ENCODE results near the gene NLGN2.
"Not testable (repeated sequence)": the region's sequence is repeated elsewhere in the genome, so short reads cannot be mapped to it uniquely, and the experiment has no call there.

The NLGN2 gene

DNA sequence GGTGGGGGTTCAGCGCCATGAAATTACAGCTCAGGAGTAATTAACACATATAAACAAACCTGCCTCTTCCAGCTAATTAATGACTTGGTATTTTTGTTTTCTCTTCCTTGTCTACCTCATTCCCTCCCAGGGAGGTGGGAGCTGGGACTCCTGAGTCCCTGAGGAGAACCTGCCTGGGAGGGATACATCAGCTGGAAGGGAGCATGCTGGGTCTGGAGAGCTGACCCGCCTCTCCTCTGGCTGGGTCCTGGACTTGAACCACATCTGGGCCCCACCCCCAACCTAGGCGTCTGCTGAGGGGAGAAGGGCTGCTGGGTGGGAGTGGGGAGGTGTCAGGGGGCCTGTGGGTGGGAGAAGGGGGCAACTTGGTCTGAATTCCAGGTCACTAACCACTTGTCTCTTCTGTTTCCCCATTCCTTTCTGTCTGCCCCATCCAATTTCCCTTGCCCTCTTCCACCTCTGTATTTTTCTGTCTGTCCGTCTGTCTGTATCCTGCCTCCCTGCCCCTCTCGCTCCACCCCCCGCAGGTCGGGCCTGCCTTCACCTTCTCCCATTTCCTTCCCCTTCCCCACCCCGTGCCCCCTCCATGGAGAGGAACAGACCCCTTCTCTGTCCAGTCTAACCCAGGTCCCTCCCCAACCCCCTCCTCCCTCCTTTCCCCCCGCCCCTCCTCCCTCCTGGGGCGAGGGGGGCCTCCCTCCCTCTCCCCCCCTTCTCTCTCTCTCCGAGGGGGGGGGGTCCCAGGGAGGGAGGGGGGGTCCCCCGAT lies at the start of gene NLGN2:
TSS of gene NLGN2 (plus strand) at position 361 of the 767 bp plus-strand sequence. CDS start 411 bp downstream, outside the sequence.
- no peak for DNase-seq

DNA sequence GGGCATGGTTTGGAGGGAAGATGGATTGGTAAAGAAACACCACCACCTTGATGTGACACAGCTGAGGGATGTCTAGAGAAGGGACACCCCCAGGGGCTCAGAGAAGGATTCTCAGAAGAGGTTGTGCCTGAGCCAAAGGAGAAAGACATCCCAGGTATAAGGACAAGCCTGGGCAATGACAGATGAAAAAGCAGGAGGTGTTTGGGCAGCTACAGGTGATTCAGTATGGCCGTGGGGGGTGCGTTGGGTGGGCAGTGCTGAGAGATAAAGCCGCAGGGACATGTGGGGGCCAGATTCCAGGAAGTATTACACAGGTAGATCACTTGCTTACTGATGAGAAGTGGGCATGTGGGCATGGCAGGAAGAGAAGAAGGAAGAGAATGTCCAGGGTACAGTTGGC lies 45.7 kb upstream of the NLGN2 start:
- no peak for DNase-seq

DNA sequence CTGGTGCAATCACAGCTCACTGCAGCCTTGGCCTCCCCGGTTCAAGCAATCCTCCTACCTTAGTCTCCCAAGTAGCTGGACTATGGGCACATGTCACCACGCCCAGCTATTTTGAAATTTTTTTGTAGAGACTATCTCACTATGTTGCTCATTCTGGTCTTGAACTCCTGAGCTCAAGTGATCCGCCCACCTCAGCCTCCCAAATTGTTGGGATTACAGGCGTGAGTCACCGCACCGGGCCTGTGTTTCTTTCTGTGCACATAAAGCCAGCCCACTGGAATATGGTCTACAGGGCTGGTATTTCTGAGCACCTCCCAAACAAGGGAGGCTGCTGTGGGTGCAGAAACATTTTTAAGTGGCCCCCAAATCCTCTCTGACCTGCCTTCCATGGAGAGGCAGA lies 44.3 kb upstream of the NLGN2 start:
- DNase-seq, result no peak

DNA sequence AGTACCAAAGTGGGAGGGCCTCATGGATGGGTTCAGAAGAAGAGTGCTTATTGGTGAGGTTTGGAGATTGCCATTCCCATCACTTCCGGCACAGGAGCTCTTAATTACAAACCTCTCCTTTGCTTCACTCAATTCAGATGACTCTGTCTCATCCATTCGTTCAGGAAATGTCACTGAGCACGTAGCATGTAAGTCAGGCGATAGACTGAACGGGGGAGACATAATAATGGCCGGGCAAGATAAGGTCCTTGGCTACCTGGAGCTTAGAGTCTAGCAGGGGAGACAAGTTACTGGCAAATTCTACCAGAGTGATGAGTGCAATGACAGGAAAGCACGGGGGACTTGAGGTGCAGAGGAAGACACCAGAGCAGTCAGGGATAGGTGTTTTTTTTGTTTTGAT lies 41.7 kb upstream of the NLGN2 start:
- not testable (repeated sequence) for DNase-seq

DNA sequence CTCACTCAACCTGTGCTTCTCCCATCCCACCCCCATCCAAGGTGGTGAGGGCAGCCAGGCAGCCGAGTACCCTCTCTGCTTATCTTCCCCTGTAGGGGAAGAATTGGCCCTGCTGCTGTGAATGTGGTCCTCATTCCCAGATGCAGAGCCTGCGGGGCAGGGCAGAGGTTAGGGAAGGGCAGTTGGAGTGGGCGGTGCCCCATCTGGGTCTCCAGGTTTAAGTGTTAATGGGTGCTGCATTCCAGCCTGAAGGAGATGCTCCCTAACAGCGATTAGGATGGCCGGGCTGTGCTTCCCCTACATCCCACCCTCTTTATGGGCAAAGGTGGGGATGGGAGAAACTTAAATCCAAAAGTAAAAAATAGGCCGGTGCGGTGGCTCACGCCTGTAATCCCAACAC lies 40.6 kb upstream of the NLGN2 start:
- no peak for DNase-seq

DNA sequence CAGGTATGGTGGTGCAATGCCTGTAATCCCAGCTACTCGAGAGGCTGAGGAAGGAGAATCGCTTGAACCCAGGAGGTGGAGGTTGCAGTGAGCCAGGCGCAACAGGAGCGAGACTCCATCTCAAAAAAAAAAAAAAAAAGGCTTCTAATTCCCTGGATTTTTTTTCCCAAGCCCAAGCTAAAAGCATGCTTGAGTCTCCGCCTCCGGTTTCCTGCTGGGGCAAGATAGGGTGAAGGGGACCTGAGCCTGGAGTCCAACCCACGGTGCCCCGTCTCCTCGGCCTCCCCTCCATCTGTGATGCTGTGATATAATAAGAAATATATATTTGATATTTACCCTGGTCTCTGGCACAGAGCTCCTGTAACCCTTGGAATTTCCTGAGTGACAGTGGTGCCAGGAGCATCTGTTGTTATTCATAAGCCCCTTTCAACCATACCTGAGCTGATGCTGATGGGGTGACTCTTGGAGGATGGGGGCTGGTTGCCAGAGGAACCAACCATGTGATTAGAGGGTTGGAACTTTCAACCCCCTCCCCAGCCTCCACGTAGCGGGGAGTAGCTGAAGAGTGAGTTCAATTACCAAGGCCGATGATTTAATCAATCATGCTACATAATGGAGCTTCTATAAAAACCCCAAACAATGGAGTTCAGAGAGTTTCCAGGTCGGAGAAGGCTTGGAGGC lies 39.6 kb upstream of the NLGN2 start:
- no peak for DNase-seq

DNA sequence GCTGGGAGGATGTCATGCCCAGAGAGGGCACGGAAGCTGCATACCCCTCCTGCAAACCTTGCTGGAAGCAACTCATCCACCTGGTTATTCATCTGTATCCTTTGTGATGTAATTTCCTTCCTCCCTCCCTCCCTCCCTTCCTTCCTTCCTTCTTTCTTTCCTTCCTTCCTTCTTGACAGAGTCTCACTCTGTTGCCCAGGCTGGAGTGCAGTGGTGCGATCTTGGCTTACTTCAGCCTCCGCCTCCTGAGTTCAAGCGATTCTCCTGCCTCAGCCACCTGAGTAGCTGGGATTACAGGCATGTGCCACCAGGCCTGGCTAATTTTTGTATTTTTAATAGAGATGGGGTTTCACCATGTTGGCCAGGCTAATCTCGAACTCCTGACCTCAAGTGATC lies 39.0 kb upstream of the NLGN2 start:
- not testable (repeated sequence) for DNase-seq

DNA sequence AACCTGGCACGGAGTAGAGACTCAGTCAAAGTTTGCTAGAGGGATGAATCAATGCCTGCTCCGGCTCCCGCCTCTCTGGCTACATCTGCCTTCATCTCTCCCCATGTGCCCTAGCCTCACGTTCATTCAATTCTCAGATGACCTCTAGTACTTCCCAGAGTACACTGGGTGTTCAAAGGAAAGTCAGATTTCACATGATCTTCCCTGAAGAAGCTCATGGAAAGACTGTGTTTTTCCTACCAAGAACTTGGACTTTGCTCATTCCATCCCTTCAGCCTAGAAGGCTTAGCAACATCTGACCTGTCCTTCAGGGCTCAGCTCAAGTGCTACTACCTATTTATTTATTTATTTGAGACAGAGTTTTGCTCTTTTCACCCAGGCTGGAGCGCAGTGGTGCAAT lies 37.8 kb upstream of the NLGN2 start:
- no peak for DNase-seq

DNA sequence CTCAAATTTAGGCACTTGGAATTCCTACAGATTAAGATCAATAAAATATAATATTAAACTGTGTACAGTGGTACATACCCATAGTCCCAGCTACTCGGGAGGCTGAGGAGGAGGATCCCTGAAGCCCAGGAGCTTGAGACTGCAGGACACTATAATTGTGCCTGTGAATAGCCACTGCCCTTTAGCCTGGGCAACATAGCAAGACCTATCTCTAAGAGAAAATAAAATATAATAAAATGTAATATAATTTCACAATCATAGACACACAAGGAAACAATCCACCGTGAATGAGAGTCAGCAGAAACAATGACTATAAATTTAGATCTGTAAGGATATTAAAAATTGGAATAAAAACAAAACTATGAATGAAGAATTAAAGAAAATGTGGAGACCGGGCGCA lies 36.8 kb upstream of the NLGN2 start:
- no peak for DNase-seq

DNA sequence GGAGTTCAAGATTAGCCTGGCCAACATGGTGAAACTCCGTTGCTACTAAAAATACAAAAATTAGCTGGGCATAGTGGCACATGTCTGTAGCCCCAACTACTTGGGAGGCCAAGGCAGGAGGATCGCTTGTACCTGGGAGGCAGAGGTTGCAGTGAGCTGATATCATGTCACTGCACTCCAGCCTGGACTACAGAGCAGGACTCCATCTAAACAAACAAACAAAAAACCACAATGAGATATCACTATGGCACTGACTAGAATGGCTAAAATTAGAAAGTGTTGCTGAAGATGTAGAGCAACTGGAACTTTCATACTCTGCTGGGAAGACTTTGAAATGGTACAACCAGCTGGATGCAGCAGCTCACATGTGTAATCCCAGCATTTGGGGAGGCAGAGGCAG lies 33.3 kb upstream of the NLGN2 start:
- no peak for DNase-seq

DNA sequence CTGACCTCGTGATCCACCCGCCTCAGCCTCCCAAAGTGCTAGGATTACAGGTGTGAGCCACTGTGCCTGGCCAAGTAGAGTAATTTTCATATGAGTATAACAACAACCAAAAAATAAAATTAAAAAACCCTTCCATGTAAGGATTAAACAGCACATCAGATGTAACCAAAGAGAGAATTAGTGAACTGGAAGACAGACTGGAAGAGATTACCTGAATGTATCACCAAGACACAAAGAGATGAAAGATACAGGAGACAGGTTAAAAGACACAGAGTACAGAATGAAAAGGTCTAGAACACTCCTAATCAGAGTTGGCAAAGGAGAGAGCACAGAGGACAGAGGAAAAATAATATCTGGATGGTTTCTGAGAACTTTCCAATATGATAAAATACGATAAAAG lies 28.5 kb upstream of the NLGN2 start:
- DNase-seq, result no peak

DNA sequence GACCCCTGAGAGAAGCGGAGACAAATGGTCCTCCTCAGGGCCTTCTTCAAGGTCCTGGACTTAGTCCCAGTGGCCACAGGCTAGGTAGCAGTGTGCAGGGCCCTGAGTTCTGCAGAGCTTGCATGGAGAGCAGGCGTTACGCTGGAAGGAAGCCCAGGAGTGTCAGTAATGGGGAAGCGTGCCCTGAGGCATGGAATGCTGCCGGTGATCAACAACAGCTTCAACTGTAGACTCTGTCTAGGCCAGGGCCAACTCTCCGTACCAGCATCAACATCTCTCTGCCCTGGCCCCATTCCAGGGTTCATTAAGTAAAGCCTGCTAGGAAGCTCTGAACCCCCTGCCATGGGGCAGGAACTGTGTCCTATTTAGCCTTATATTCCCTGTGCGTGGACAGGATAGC lies 27.3 kb upstream of the NLGN2 start:
- peak; percentile 37 for DNase-seq

DNA sequence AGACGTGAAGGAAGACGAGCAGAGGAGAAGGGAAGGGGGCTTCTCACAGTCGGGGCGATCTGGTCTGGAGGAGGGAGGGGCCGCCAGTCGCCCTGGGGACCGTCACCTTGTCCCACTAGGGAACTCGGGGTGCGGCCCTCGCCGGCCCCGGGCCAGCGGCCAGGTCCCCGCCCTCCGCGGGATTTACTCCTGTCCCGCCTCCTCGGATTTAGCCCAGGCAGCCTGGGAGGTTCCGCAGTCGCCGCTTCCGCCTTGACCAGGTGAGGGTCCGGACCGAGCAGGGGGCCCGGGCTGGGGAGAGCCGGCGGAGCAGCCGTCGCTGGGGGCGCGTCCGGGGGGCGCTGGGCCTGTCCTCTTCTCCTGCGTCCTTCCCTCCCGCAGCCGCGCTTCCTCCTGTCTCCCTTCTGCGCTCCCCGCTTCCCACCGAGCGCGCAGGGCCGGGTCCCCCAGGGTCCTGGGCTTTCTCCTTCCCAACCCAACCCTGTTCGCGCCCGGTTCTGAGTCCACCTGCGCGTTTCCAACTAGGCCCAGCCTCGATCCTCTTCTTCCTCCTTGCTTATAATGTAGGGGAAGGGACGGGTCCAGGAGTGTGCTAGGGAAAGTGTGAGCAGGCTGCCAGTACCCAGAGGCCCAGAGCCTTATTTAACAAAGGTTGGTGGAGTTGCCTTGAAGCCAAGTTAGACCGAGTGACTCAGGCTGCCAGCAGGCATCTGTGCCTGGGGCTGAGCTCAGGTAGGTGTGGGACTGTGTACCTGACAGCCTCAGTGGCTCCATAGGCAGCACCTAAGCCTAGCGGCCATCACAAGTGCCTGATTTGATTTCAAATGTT lies 26.6 kb upstream of the NLGN2 start, which contains the start of gene TNK1:
TSS of gene TNK1 (plus strand) at position 235 of the 829 bp plus-strand sequence. CDS start 1,838 bp downstream, outside the sequence.
- no peak for DNase-seq

DNA sequence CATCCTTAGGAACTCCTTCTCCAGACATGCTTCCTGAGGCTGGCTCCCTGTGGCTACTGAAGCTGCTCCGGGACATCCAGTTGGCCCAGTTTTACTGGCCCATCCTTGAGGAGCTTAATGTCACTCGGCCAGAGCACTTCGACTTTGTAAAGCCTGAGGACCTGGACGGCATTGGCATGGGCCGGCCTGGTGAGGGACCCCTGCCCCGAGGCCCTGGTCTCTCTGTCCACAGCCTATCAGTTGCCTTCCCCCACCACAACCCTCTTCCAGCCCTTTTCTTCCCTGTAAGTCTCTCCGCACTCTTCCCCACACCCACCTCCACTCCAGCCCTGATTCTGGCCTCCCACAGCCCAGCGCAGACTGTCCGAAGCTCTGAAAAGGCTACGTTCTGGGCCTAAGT lies 24.7 kb upstream of the NLGN2 start:
- no peak for DNase-seq

DNA sequence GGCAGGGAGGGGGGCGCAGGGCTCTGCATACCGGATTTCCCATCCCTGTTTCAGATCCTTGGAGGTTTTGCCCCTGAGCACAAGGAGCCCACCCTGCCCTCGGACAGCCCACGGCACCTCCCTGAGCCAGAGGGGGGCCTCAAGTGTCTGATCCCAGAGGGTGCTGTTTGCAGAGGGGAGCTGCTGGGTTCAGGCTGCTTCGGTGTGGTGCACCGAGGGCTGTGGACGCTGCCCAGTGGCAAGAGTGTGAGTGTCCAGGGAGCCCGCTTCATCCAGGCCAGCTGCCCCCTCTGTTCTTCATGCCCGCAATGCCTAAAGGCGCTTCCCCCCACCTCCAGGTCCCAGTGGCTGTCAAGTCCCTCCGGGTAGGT lies 24.3 kb upstream of the NLGN2 start:
- DNase-seq, result no peak

DNA sequence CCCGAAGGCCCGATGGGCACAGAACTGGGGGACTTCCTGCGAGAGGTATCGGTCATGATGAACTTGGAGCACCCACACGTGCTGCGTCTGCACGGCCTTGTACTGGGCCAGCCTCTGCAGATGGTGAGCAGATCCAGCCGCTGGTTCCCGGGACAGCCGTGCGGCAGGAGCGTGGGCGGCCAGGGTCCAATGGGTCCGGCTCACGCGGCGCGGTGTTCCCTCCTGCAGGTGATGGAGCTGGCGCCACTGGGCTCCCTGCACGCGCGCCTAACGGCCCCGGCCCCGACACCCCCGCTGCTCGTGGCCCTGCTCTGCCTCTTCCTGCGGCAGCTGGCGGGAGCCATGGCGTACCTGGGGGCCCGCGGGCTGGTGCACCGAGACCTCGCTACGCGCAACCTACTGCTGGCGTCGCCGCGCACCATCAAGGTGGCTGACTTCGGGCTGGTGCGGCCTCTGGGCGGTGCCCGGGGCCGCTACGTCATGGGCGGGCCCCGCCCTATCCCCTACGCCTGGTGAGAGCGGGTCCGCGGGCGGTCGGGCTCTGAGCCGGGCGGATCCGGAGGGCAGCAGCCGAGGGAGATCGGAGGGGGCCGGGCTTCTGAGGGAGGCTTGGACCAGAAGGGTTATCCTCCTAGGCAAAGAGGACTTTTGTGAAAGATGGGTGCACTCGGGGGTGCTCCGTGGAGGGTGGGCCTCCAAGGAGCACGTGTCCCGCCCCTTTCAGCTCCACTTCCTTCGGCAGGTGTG lies 23.7 kb upstream of the NLGN2 start:
- DNase-seq, result no peak

DNA sequence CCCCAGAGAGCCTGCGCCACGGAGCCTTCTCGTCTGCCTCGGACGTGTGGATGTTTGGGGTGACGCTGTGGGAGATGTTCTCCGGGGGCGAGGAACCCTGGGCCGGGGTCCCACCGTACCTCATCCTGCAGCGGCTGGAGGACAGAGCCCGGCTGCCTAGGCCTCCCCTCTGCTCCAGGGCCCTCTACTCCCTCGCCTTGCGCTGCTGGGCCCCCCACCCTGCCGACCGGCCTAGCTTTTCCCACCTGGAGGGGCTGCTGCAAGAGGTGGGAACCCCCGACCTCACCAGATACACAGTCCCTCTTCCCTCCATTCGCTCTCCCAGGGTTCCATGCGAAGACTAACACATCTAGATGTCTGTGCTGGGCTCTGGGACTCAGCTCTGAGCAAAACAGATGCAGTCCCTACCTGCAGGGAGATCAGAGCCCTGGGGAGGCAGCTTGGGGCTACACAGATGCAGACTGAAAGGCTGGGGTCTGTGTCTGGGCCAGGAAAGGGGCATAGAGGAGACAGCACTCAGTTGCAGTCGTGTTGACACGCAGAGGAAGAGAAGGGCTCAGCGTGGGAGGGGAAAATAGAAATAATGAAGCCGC lies 23.1 kb upstream of the NLGN2 start:
- no peak for DNase-seq

DNA sequence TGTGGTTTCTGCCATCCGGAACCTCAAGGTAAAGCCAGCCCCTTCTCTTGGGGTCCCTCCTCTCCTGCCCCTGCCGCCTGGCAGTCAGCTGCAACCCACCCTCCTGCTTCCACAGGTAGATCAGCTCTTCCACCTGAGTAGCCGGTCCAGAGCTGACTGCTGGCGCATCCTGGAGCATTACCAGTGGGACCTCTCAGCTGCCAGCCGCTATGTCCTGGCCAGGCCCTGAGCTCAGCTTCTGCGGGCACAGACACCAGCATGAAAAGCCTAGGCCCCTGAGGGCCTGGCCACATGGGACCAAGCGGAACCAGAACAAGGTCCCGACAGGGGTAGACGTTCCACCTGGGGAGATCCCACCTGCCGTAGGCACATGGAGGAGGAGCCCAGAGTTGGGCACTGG lies 18.8 kb upstream of the NLGN2 start:
- no peak for DNase-seq

DNA sequence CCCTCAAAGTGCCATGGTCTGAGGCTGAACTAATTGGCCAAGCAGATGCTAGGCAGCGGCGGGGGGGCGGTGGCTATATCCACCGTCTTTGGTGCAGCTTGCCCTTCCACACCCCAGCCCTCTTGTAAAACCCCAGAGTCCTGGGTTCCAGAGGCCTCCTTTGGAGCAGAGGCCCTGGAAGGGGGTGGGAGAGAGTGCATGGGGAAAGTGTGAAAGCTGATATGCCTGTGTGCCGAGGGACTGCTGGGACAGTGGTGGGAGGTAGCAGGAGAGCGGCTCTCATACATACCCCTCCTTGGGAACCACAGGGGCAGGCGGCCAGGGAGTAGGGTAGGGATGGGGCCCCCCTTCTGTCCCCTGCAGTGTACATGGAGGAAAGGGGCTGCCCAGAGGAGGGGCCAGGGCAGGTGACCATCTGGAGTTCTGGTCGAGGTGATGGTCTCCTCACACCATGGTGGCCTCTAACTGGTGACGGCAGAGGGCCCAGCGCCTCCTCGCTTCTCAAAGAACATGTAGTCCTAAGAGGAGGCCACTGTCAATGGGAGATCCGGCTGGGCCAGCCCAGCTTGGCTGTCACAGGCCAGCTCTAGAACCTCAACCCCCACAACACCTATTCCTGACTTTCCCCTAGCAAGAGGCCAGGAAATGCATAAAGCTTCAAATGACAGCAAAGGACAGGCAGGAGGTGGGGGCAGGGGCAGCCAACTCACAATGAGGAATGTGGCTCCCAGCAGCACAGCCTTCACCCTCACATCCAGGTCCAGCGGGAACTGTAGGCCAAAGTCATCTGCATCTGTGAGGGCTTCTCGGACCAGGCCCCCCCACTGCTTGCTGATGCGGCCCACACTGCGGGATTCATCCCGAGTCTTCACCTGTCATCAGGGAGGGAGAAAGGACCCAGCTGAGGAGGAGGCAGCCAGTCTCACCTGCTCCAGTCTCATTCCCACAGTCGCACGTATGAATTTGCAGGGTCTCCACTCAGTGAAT lies 17.4 kb upstream of the NLGN2 start:
- no peak for DNase-seq

DNA sequence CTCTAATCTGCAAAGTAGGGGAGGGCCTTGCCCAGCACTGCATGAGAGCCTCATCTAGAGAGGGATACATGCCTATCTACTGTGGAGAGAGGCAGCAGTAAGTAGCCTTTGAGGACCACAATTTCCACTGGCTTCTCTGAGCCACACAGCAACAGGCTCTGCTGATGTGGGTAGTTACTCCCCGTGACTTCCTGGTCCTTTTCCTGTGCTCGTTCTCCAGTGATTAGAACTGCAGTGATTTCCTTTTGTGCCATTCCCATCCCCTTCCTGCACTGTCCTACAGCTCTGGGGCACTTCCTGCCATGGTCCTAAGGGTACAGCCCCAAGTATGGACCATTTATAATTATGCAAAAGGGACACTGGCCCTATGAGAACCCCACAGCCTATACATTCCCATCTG lies 16.3 kb upstream of the NLGN2 start:
- DNase-seq, result no peak
